Stomach (tissue), 4 donors: ENCODE measurements around the gene GUK1.

Source experiments
- CTCF ChIP-seq, 7 experiments: fragments of 450-650 bp in 4 of 7; fragments of 200-600 bp in 3 of 7; sonication (generic) in 3 of 7; IDR thresholded peaks; one replicate each; pipeline ENCODE4 v1.5.1; 2016 to 2019; ENCODE audit warnings: antibody characterized with exemption in 7 of 7, control low read depth in 2 of 7, mild to moderate bottlenecking in 1 of 7
- POLR2A ChIP-seq, 4 donors: fragments of 450-650 bp; IDR thresholded peaks; one replicate each; pipeline ENCODE4 v1.6.1; 2016; ENCODE audit warnings: antibody characterized with exemption in 4 of 4, control low read depth in 2 of 4, mild to moderate bottlenecking in 1 of 4, moderate library complexity in 1 of 4
- POLR2AphosphoS5 ChIP-seq, 3 donors: sonication (generic); formaldehyde crosslinking; IDR thresholded peaks; one replicate each; pipeline ENCODE4 v1.6.1; 2016; ENCODE audit warnings: antibody characterized with exemption in 3 of 3

GRCh38 chr1:228181645-228182034, 41.6 kb downstream of the GUK1 start:
- TF ChIP-seq CTCF (IDR thresholded peaks at IDR 0.05), result no peak
- TF ChIP-seq POLR2AphosphoS5 (IDR thresholded peaks at IDR 0.05), result no peak
- TF ChIP-seq POLR2A (IDR thresholded peaks at IDR 0.05), result no peak
